ENCODE data around the gene CATSPERE. TPM values are rescaled to one million over a fixed set of nuclear protein-coding genes. Genes with fewer than 3 reads are reported as not detected.

Gene CATSPERE
- total RNA-seq, 1 donor from 2014 or later = 0.86 TPM

GRCh38 chr1:244448279-244449036, 12.6 kb upstream of the CATSPERE start:
- Mint-ChIP-seq H3K4me1 (peaks cover 48% of the 10 kb centered on the region), H3K27ac (no peak overlapping the region), H3K9me3 (peaks cover 2% of the 10 kb centered on the region), H3K27me3 (ENCODE audit: insufficient read depth, low read depth) (no peaks in the 10 kb centered on the region), H3K36me3 (peaks cover 9% of the 10 kb centered on the region), H3K4me3 (no peak overlapping the region)
- H3K36me3 ChIP-seq = no peaks in the 10 kb centered on the region
- no peaks in the 10 kb centered on the region for H3K9me3 ChIP-seq (ENCODE audit: low read depth)
- no peak for DNase-seq (ENCODE audit: low spot score)
- peak overlapping the region; percentile 22 for H3K9ac ChIP-seq
- no peaks in the 10 kb centered on the region for H3K27me3 ChIP-seq
- H3K27ac ChIP-seq = peak overlapping the region; percentile 43
- no peak overlapping the region for H2AFZ ChIP-seq (replicated peaks)
- TF ChIP-seq CTCF (IDR thresholded peaks at IDR 0.05) (no peak), EZH2 (IDR thresholded peaks at IDR 0.05) (no peak), EZH2phosphoT487 (IDR thresholded peaks at IDR 0.05) (no peak)
- H3K4me3 ChIP-seq = peak overlapping the region; percentile 81
- peaks cover 29% of the 10 kb centered on the region for H3F3A ChIP-seq (ENCODE audit: low read depth)
- peaks cover 79% of the 10 kb centered on the region for H3K79me2 ChIP-seq (ENCODE audit: low read depth)
- peaks cover 42% of the 10 kb centered on the region for H4K20me1 ChIP-seq (ENCODE audit: low read depth)
- peak overlapping the region; percentile 89 for H3K4me2 ChIP-seq
- peaks cover 68% of the 10 kb centered on the region for H3K4me1 ChIP-seq

GRCh38 chr1:244449936-244450508, 11.1 kb upstream of the CATSPERE start:
- Mint-ChIP-seq H3K36me3 (peaks cover 7% of the 10 kb centered on the region), H3K9me3 (peaks cover 7% of the 10 kb centered on the region), H3K4me1 (peaks cover 52% of the 10 kb centered on the region), H3K27me3 (ENCODE audit: insufficient read depth, low read depth) (peaks cover 3% of the 10 kb centered on the region), H3K27ac (no peak overlapping the region), H3K4me3 (peak overlapping the region; percentile 92)
- TF ChIP-seq CTCF (IDR thresholded peaks at IDR 0.05) = no peak
- no peak for TF ChIP-seq EZH2phosphoT487 (IDR thresholded peaks at IDR 0.05)
- TF ChIP-seq EZH2 (IDR thresholded peaks at IDR 0.05) = no peak
- no peaks in the 10 kb centered on the region for H3K9me3 ChIP-seq (ENCODE audit: low read depth)
- no peaks in the 10 kb centered on the region for H3K36me3 ChIP-seq
- peaks cover 40% of the 10 kb centered on the region for H4K20me1 ChIP-seq (ENCODE audit: low read depth)
- H3K4me2 ChIP-seq = peak overlapping the region; percentile 89
- peak overlapping the region; percentile 81 for H3K4me3 ChIP-seq
- no peaks in the 10 kb centered on the region for H3K27me3 ChIP-seq
- H3K4me1 ChIP-seq = peaks cover 73% of the 10 kb centered on the region
- no peak overlapping the region for H3K27ac ChIP-seq
- peaks cover 65% of the 10 kb centered on the region for H3K79me2 ChIP-seq (ENCODE audit: low read depth)
- peaks cover 38% of the 10 kb centered on the region for H3F3A ChIP-seq (ENCODE audit: low read depth)
- DNase-seq (ENCODE audit: low spot score) = peak; percentile 42
- no peak overlapping the region for H2AFZ ChIP-seq (replicated peaks)
- peak overlapping the region; percentile 2 for H3K9ac ChIP-seq

GRCh38 chr1:244450597-244451538, 10.2 kb upstream of the CATSPERE start:
- peaks cover 8% of the 10 kb centered on the region for H3K9me3 Mint-ChIP-seq
- Histone ChIP-seq H3K9ac (peak overlapping the region; percentile 63), H3K27me3 (no peaks in the 10 kb centered on the region), H3K79me2 (ENCODE audit: low read depth) (peaks cover 56% of the 10 kb centered on the region), H4K20me1 (ENCODE audit: low read depth) (peaks cover 31% of the 10 kb centered on the region), H3F3A (ENCODE audit: low read depth) (peaks cover 40% of the 10 kb centered on the region), H3K4me2 (peak overlapping the region; percentile 89), H3K4me1 (peaks cover 73% of the 10 kb centered on the region), H3K36me3 (no peaks in the 10 kb centered on the region), H2AFZ (replicated peaks) (peak overlapping the region; percentile 40), H3K27ac (peak overlapping the region; percentile 89), H3K9me3 (ENCODE audit: low read depth) (no peaks in the 10 kb centered on the region), H3K4me3 (peak overlapping the region; percentile 81)
- H3K4me1 Mint-ChIP-seq = peaks cover 50% of the 10 kb centered on the region
- DNase-seq (ENCODE audit: low spot score) = peak; percentile 57
- H3K27ac Mint-ChIP-seq = peak overlapping the region; percentile 46
- H3K27me3 Mint-ChIP-seq (ENCODE audit: insufficient read depth, low read depth) = peaks cover 3% of the 10 kb centered on the region
- H3K4me3 Mint-ChIP-seq = peak overlapping the region; percentile 92
- peaks cover 7% of the 10 kb centered on the region for H3K36me3 Mint-ChIP-seq
- TF ChIP-seq EZH2phosphoT487 (IDR thresholded peaks at IDR 0.05) (no peak), EZH2 (IDR thresholded peaks at IDR 0.05) (no peak), CTCF (IDR thresholded peaks at IDR 0.05) (no peak)

Measured in neural progenitor cell (in vitro differentiated cells).